Measurements from ENCODE around the gene PKP1. TPM values are rescaled to one million over a fixed set of nuclear protein-coding genes. Genes with fewer than 3 reads are reported as not detected.

Gene PKP1
- polyA plus RNA-seq, 4 donors: 0.06 to 0.67 (median 0.28) TPM

- DNase-seq (ENCODE audit: low read depth in 4 of 4, low spot score in 3 of 4): no peak
These were observed 5.9 kb upstream of the PKP1 start for GRCh38 chr1:201277441-201277840.

- DNase-seq (ENCODE audit: low read depth in 4 of 4, low spot score in 3 of 4): no peak
These were observed 4.0 kb upstream of the PKP1 start for GRCh38 chr1:201279313-201279712.

- DNase-seq (ENCODE audit: low read depth in 4 of 4, low spot score in 3 of 4): no peak
These were observed 2.4 kb upstream of the PKP1 start for GRCh38 chr1:201280884-201281283.

- no peak for DNase-seq (ENCODE audit: low read depth in 4 of 4, low spot score in 3 of 4)
These were observed 1.7 kb upstream of the PKP1 start for GRCh38 chr1:201281573-201281972.

DNA sequence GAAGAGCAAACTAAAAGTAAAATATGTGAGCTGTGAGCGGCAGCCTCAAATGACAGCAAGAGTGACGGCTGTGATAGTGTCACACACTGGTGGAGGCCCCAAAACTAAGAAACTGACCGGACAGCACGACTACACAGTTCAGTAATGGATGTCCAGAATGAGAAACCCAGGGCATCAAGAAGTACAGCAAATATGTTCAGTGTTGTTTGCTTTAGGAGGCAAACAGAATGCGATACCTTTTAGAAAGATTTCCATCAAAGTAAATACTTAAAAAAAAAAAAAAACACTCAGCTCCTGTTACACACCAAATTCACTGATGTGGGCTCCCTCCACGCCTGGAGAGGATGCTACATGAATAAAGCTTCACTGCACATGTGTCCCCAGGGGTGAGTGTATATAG lies 1.1 kb upstream of the PKP1 start:
- DNase-seq (ENCODE audit: low read depth in 4 of 4, low spot score in 3 of 4): no peak

- DNase-seq (ENCODE audit: low read depth in 4 of 4, low spot score in 3 of 4): no peak
These were observed 689 bp downstream of the PKP1 start for GRCh38 chr1:201283836-201284553.

DNA sequence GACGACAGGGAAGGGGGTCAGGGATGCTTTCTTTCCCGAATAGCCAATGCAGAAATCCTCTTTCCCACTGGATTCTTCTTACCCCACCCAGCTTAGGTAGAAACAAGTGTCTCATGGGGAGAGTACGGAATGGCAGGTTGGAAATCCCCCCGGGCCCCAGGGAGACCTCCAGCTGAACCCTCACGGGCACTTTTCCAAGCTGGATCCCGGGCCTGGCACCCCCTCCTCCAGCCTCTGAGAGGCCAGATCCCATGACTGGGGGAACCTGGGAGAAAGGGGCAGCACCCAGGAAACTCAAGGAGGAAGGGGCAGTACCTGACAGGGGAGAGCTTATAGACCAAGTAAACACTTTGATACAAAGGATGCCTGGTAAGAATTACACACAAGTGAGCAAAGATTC lies 1.3 kb downstream of the PKP1 start:
- no peak for DNase-seq (ENCODE audit: low read depth in 4 of 4, low spot score in 3 of 4)

GRCh38 chr1:201285846-201286245 lies 2.5 kb downstream of the PKP1 start:
- DNase-seq (ENCODE audit: low read depth in 4 of 4, low spot score in 3 of 4): no peak

GRCh38 chr1:201286445-201286844 lies 3.1 kb downstream of the PKP1 start:
- DNase-seq (ENCODE audit: low read depth in 4 of 4, low spot score in 3 of 4): no peak

DNA sequence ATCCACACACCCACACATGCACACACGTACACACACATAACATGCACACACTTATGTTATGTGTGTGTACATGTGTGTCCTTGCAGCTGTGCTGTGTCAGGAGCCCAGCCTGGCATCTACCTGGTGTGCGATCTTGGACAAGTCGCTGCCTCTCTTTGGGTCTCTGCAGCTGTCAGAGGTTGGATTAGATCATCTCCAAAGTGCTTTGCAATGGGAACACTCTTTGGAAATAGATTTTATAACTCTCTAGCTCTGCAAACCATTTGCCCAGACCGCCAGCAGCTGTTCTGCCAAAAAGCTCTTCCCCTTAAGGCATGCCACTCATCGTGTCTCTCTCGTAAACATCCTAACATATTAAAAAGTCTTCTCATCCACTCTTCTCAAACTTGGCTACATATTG lies 4.7 kb downstream of the PKP1 start:
- no peak for DNase-seq (ENCODE audit: low read depth in 4 of 4, low spot score in 3 of 4)

DNA sequence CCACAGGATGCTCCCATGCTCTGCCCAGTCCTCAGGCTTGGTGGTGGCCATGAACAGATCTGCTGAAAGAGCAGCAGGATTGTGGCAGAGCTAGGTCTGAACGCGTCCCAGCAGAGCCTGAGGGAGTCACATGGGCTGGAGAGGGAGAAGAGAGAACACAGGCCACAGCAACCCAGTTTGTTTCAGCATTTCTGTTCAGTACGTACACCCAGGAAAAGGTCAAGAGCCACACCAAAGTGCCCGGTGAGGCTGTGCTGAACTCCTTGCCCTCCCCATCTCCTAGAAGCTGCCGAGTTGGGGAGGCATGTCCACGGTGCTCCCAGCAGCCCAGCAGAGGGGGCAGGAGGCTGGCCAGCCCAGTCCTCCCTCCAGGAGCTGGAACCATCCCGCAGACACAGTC lies 5.5 kb downstream of the PKP1 start:
- DNase-seq (ENCODE audit: low read depth in 4 of 4, low spot score in 3 of 4): no peak

DNA sequence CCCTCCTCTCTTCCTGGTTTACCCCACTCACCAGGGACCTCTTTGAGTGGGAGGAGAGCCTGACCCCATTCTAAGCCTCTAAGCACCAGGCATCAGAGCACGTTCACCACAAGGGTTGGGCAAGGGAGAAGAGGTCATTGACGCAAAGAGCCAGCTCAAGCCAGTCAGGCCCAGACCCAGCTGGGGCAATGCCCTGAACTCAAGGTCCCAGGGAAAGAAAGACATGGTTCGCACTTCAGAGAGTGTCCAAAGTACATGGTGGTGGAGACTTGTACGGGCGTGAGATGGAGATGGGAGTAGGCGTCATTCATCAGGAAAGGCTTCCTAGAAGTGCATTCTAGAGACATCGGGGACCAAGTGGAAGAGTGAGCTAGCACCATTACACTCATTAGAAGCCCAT lies 7.2 kb downstream of the PKP1 start:
- DNase-seq (ENCODE audit: low read depth in 4 of 4, low spot score in 3 of 4): no peak

GRCh38 chr1:201291916-201292315 lies 8.6 kb downstream of the PKP1 start:
- DNase-seq (ENCODE audit: low read depth in 4 of 4, low spot score in 3 of 4): no peak

DNA sequence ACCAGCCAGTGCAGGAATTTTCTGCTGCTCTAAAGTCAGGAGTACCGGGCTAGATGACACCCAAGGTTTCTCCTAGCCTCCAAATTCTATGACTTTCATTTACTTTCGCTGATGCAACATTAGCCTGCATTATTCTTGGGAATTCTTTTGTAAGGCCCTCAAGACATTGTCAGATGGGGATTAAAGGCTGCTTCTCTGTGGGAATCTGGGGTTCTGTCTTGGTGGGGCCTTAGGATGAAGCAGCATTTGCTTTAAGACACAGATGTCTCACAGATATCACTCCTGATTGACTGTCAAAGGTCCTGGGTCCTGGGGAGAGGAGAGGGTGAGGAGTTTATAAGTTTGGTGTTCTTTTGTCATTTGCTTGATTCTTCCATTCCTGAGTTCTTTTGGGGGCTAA lies 11.6 kb downstream of the PKP1 start:
- DNase-seq (ENCODE audit: low read depth in 4 of 4, low spot score in 3 of 4): no peak

GRCh38 chr1:201295346-201295745 lies 12.0 kb downstream of the PKP1 start:
- no peak for DNase-seq (ENCODE audit: low read depth in 4 of 4, low spot score in 3 of 4)

GRCh38 chr1:201295861-201296260 lies 12.6 kb downstream of the PKP1 start:
- no peak for DNase-seq (ENCODE audit: low read depth in 4 of 4, low spot score in 3 of 4)

- no peak for DNase-seq (ENCODE audit: low read depth in 4 of 4, low spot score in 3 of 4)
These were observed 13.0 kb downstream of the PKP1 start for GRCh38 chr1:201296352-201296751.

GRCh38 chr1:201298396-201299381 lies 15.4 kb downstream of the PKP1 start:
- no peak for DNase-seq (ENCODE audit: low read depth in 4 of 4, low spot score in 3 of 4)

DNA sequence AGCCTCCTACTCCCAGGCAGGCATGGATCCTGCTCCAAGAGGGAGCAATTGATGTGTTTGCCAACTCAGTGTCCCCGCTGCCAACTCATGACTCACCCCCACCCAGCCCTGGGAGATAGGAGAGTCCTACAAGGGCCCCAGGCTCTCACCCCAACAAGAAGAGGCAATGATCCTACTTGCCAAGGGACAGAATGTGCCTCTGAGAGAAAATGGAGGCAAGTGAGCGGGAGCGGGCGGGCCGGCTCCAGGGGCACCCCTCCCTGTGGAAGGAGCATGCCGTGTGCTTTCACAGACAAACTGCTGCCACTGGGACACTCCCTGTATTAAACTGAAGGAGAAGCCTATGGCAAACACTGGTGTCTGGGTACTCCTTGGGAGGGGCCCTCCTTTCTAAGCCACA lies 16.7 kb downstream of the PKP1 start:
- DNase-seq (ENCODE audit: low read depth in 4 of 4, low spot score in 3 of 4): no peak

- no peak for DNase-seq (ENCODE audit: low read depth in 4 of 4, low spot score in 3 of 4)
These were observed 17.3 kb downstream of the PKP1 start for GRCh38 chr1:201300641-201301040.

GRCh38 chr1:201302163-201303152 lies 19.2 kb downstream of the PKP1 start:
- DNase-seq (ENCODE audit: low read depth in 4 of 4, low spot score in 3 of 4): no peak
